OCI-LY1 (cell line): ENCODE results near the gene NUMB.

Source experiments
- H2AFZ ChIP-seq: fragments of 200-600 bp; sonication (generic), shearing (Covaris generic); 2 replicates; pipeline ENCODE4 v1.6.0; 2014; ENCODE audit warnings: antibody characterized with exemption, mild to moderate bottlenecking, low read length
- H3F3A ChIP-seq: fragments of 200-600 bp; sonication (generic), shearing (Covaris generic); 2 replicates; pipeline ENCODE4 v1.6.0; 2014; ENCODE audit warnings: mild to moderate bottlenecking, antibody characterized with exemption, low read length, moderate library complexity; ENCODE audit not compliant: insufficient read depth
- H3K27ac ChIP-seq: fragments of 200-600 bp; sonication (generic); 2 replicates; pipeline ENCODE4 v1.5.1; 2014; ENCODE audit warnings: low read length, mixed run types, mild to moderate bottlenecking, low read depth; ENCODE audit not compliant: poor library complexity, severe bottlenecking
- H3K27me3 ChIP-seq: fragments of 200-600 bp; sonication (generic); 2 replicates; pipeline ENCODE4 v1.6.0; 2014; ENCODE audit warnings: antibody characterized with exemption, mild to moderate bottlenecking, low read length, moderate library complexity; ENCODE audit not compliant: insufficient read depth
- H3K36me3 ChIP-seq: fragments of 200-600 bp; sonication (generic); 2 replicates; pipeline ENCODE4 v1.6.1; 2014; ENCODE audit warnings: mild to moderate bottlenecking, antibody characterized with exemption, low read length, moderate library complexity, mixed read lengths; ENCODE audit not compliant: insufficient read depth
- H3K4me1 ChIP-seq: fragments of 200-600 bp; sonication (generic); 2 replicates; pipeline ENCODE4 v1.5.1; 2014; ENCODE audit warnings: mild to moderate bottlenecking, low read length, moderate library complexity; ENCODE audit not compliant: insufficient read depth, severe bottlenecking
- H3K4me2 ChIP-seq: fragments of 200-600 bp; sonication (generic), shearing (Covaris generic); 2 replicates; pipeline ENCODE4 v1.6.1; 2014; ENCODE audit warnings: low read length
- H3K4me3 ChIP-seq: fragments of 200-600 bp; sonication (generic); 2 replicates; pipeline ENCODE4 v1.5.1; 2014; ENCODE audit warnings: low read length, low read depth, mild to moderate bottlenecking, mixed read lengths; ENCODE audit not compliant: poor library complexity, severe bottlenecking
- H3K79me2 ChIP-seq: fragments of 200-600 bp; shearing (Covaris generic); 2 replicates; pipeline ENCODE4 v1.6.1; 2016; ENCODE audit warnings: mixed run types, low read length, mixed read lengths; ENCODE audit not compliant: insufficient read depth
- H3K9ac ChIP-seq: fragments of 200-600 bp; sonication (generic), shearing (Covaris generic); 2 replicates; pipeline ENCODE4 v1.6.1; 2014; ENCODE audit warnings: mild to moderate bottlenecking, low read length, mixed read lengths
- H3K9me2 ChIP-seq: fragments of 200-600 bp; sonication (generic), shearing (Covaris generic); 2 replicates; pipeline ENCODE4 v1.6.1; 2014; ENCODE audit warnings: low read depth, mild to moderate bottlenecking, low read length, mixed read lengths
- H3K9me3 ChIP-seq: fragments of 200-600 bp; shearing (Covaris generic); 2 replicates; pipeline ENCODE4 v1.6.1; 2014; ENCODE audit warnings: low read length, mixed read lengths
- H4K20me1 ChIP-seq: fragments of 200-600 bp; sonication (generic), shearing (Covaris generic); 2 replicates; pipeline ENCODE4 v1.6.0; 2016; ENCODE audit warnings: mild to moderate bottlenecking, low read length; ENCODE audit not compliant: insufficient read depth
- CTCF ChIP-seq: fragments of 200-600 bp; sonication (generic), shearing (Covaris generic); IDR thresholded peaks from 2 replicates; pipeline ENCODE4 v1.5.1; 2017; ENCODE audit warnings: mild to moderate bottlenecking, antibody characterized with exemption, low read length, moderate library complexity, mixed read lengths
- EZH2 ChIP-seq: fragments of 200-600 bp; sonication (generic), shearing (Covaris generic); IDR thresholded peaks from 2 replicates; pipeline ENCODE4 v1.8.0; 2017; ENCODE audit warnings: borderline replicate concordance, mixed run types, mild to moderate bottlenecking, antibody characterized with exemption, low read length, moderate library complexity, mixed read lengths

The NUMB gene

GRCh38 chr14:73468828-73469375, 10.6 kb upstream of the NUMB start:
- H3K9me2 ChIP-seq = no peaks in the 10 kb centered on the region
- H3K9ac ChIP-seq = no peak overlapping the region
- H3F3A ChIP-seq = no peaks in the 10 kb centered on the region
- H4K20me1 ChIP-seq = no peaks in the 10 kb centered on the region
- H3K79me2 ChIP-seq = no peaks in the 10 kb centered on the region
- TF ChIP-seq EZH2 (no peak), CTCF (no peak)
- no peaks in the 10 kb centered on the region for H3K9me3 ChIP-seq
- H3K27me3 ChIP-seq = no peaks in the 10 kb centered on the region
- no peak overlapping the region for H3K4me2 ChIP-seq
- no peak overlapping the region for H3K4me3 ChIP-seq
- H3K27ac ChIP-seq = no peak overlapping the region
- no peaks in the 10 kb centered on the region for H3K36me3 ChIP-seq
- H3K4me1 ChIP-seq = peaks cover 19% of the 10 kb centered on the region
- H2AFZ ChIP-seq = no peak overlapping the region

- no peaks in the 10 kb centered on the region for H3K36me3 ChIP-seq
- H3K27me3 ChIP-seq = no peaks in the 10 kb centered on the region
- H3K79me2 ChIP-seq = no peaks in the 10 kb centered on the region
- no peaks in the 10 kb centered on the region for H4K20me1 ChIP-seq
- no peaks in the 10 kb centered on the region for H3K9me3 ChIP-seq
- H3K4me1 ChIP-seq = peaks cover 19% of the 10 kb centered on the region
- H3K27ac ChIP-seq = no peak overlapping the region
- H3F3A ChIP-seq = no peaks in the 10 kb centered on the region
- no peak for TF ChIP-seq CTCF
- TF ChIP-seq EZH2 = no peak
- H3K4me3 ChIP-seq = no peak overlapping the region
- H3K9me2 ChIP-seq = no peaks in the 10 kb centered on the region
- no peak overlapping the region for H2AFZ ChIP-seq
- H3K9ac ChIP-seq = no peak overlapping the region
- no peak overlapping the region for H3K4me2 ChIP-seq
These were observed 9.5 kb upstream of the NUMB start for GRCh38 chr14:73467800-73468199.

- no peak overlapping the region for H3K4me3 ChIP-seq
- no peak overlapping the region for H3K27ac ChIP-seq
- no peak overlapping the region for H3K4me2 ChIP-seq
- H3K36me3 ChIP-seq = no peaks in the 10 kb centered on the region
- H3K9me2 ChIP-seq = no peaks in the 10 kb centered on the region
- H3K27me3 ChIP-seq = no peaks in the 10 kb centered on the region
- no peaks in the 10 kb centered on the region for H3F3A ChIP-seq
- no peaks in the 10 kb centered on the region for H4K20me1 ChIP-seq
- no peak overlapping the region for H3K9ac ChIP-seq
- no peak overlapping the region for H2AFZ ChIP-seq
- no peaks in the 10 kb centered on the region for H3K79me2 ChIP-seq
- H3K9me3 ChIP-seq = no peaks in the 10 kb centered on the region
- H3K4me1 ChIP-seq = peaks cover 19% of the 10 kb centered on the region
- TF ChIP-seq CTCF (no peak), EZH2 (no peak)
These were observed 9.0 kb upstream of the NUMB start for GRCh38 chr14:73467377-73467776.
